ENCODE results near the gene A3GALT2.
"Not testable (repeated sequence)": the region's sequence is repeated elsewhere in the genome, so short reads cannot be mapped to it uniquely, and the experiment has no call there.

A3GALT2 gene

DNA sequence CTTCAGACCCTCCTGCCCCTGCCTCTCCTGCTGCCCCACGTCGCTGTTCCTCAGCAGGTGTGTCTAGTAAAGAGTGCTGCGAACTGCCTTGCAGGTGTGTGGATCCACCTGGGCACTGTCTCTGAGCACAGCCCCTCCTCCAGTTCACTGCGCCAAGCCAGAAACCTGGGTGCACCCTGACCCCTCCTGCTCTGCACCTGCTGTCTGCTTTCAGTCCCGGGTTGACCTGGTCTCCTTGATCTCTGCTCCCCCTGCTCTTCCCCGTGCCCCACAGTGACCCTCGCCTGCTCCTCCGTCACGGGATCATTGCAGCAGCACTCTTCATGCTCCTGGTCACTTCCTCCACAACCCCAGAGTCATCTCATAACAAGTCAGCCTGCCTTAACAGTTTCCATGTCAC lies 6.5 kb downstream of the A3GALT2 start:
- DNase-seq (ENCODE audit: low read depth in 3 of 3, low spot score in 1 of 3) = no peak

- DNase-seq (ENCODE audit: low read depth in 3 of 3, low spot score in 1 of 3) = no peak
Observed at GRCh38 chr1:33312413-33312749, 8.5 kb downstream of the A3GALT2 start.

DNA sequence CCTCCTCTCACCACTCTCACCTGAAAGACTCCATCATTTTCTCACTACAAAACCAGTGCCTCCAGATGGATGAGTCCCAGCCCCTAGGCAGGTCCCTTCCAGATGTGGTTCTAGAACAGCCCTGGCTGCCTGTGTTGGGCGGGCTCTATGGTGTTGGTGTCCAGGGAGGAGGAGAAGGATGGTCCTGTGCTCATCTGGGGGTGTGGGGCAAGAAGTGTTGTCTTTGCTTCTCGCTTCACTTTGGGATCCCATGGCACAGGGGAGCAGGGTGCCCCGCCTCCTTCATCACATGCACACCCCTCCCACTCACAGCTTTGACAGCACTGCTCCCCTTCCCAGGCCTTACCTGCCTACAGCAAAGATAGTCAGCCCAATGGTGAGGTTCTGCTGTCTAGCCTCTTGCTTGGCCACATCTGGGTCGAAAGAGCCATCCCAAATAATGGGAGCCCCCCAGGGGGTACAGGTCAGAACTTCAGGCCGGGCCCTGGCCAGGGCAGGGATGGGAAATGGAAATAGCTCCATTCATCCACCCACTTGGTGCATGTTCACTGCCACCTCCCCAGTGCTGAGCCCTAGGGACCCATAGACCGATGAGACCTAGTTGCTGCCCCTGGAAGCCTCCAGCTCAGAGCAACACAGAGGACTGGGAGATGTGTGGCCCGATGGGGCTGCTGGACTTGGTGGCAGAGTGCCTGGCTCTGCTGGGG lies 9.0 kb downstream of the A3GALT2 start:
- DNase-seq (ENCODE audit: low read depth in 3 of 3, low spot score in 1 of 3) = no peak

DNA sequence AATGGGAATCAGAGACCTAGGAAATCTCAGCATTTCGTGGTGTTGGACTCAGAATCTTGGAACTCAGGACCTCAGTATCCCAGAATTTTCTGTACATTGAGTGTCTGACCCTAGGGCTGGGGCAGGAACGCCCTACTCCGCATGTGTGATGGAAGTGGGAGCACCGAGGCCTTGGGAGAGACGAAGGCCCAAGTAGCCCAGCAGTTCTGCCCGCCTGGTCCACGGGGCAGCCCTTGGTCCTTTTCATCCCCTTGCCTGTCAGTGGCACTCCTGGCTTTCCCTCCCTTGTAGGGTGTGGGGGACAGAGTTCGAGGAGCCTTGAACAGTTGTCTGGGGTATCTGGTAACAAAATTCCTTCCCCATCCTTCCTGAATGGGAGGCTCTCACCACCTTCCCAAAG lies 10.2 kb downstream of the A3GALT2 start:
- no peak for DNase-seq (ENCODE audit: low read depth in 3 of 3, low spot score in 1 of 3)

DNA sequence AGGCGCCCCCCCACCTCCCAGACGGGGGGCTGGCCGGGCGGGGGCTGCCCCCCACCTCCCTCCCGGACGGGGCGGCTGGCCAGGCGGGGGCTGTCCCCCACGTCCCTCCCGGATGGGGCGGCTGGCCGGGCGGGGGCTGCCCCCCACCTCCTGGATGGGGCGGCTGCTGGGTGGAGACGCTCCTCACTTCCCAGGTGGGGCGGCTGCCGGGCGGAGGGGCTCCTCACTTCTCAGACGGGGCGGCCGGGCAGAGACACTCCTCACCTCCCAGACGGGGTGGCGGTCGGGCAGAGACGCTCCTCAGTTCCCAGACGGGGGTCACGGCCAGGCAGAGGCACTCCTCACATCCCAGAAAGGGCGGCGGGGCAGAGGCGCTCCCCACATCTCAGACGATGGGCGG lies 11.5 kb downstream of the A3GALT2 start:
- DNase-seq (ENCODE audit: low read depth in 3 of 3, low spot score in 1 of 3) = not testable (repeated sequence)

DNA sequence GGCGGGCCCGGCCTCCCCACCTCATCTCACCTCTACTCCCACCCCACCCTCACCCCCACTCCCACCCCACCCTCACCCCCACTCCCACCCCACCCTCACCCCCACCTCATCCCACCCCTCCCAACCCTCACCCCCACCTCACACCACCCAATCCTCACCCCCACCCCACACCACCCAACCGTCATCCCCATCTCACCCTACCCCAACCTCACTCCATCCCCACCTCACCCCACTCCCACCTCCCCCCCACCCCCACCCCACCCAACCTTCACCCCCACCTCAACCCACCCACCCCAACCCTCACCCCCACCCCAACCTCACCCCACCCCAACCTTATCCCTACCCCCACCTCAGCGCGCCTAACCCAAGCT lies 13.4 kb downstream of the A3GALT2 start:
- DNase-seq (ENCODE audit: low read depth in 3 of 3, low spot score in 1 of 3) = no peak

DNA sequence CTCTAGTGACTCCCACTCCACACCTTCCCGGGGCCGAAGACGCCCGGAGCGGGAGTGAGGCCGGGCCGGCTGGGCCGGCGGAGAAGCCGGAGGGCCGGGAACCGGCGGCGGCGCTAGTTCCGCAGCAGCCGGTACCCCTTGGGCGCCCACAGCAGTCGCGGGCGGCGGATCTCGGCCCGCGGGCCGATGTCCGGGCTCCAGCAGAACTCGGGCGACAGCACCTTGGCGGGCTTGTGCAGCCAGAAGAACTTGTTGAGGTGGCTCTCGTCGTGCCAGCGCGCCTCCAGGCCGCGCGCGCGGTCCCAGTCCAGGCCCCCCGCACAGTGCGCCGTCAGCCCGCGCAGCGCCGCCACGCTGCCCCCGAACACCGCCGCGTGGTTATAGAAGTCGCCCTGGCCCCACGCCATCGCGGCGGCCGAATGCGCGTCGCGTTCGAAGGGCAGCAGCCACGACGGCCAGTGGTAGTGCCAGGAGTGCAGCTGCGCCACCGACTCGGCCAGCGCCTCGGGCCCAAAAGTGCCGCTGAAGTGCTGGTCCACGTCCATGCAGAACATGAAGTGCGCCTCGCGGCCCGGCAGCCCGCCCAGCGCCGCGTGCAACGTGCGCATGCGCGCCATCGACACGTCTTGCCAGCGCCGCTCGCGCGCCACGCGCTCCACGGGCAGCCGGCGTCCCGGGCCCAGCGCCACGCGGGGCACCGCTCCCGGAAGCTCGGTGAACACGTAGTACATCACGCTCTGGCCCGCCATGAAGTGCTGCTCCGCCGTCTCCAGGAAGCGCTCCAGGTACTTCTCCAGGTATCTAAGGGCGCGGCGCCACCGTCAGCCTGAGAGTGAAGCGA lies 14.0 kb downstream of the A3GALT2 start:
- DNase-seq (ENCODE audit: low read depth in 3 of 3, low spot score in 1 of 3) = no peak

- DNase-seq (ENCODE audit: low read depth in 3 of 3, low spot score in 1 of 3) = no peak
Observed at GRCh38 chr1:33305816-33306652, 14.9 kb downstream of the A3GALT2 start.

- DNase-seq (ENCODE audit: low read depth in 3 of 3, low spot score in 1 of 3) = no peak
Observed at GRCh38 chr1:33305016-33305415, 15.9 kb downstream of the A3GALT2 start.

DNA sequence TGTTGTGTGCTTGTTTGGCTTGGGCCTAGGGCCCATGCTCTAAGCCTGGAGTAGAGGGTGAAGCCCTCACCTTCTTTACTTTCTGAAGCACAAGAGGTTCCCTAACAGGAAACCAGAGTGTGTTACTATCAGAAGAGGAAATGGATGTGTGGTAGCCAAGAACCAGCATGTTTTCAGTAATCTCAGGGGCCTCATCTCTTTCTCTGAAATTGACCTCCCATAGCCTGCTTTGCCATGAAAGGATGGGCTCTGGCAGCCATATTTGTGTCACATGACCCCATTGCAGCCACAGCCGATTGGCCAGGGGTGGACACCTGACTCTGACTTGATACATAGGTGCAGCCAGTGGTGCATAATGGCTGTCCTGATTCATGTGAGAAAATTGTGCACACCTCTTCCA lies 18.6 kb downstream of the A3GALT2 start:
- DNase-seq (ENCODE audit: low read depth in 3 of 3, low spot score in 1 of 3) = no peak

DNA sequence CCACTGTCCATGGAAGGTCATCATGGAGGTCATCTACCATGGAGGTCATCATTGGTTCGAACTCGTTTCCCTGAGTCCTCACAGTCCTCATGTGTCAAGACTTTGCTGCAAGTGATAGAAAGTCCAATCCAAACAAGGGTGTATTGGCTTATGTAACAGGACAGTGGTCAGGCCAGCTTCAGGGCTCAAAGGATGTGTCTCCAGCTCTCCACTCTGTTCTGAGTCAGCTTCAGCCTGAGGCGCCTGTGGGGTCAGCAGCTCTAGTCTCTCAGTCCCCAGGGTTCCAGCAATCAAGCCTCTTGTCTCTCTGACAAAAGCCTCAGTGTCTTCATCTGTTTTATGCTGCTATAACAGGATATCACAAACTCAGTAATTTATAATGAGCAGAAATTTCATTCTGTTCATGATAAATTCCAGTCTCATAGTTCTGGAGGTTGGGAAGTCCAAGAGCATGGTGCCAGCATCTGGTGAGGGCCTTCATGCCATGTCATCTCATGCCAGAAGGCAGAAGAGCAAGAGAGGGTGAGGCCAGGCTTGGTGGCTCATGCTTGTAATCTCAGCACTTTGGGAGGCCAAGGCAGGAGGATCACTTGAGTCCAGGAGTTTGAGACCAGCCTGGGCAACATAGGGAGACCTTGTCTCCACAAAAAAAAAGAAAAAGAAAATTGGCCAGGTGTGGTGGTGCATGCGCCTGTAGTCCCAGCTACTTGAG lies 19.5 kb downstream of the A3GALT2 start:
- no peak for DNase-seq (ENCODE audit: low read depth in 3 of 3, low spot score in 1 of 3)

DNA sequence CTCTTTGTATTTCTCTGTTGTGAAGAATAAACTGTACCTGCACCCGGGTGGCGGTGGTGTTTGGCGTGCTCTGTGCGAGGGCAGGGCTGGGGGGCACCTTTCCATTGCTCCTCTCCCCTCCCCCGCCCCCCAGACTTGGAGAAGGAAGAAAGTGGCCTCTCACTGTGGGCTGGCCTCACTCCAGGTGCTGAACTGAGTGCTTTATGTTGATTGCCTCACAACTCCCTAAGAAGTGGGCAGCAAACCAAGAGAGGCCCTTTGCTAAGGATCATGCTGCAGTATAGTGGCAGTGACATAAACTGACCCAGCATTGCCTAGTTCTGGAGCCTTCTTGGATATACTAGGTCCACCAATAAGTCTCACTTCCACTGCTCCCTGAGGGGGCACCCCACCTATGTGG lies 20.2 kb downstream of the A3GALT2 start:
- no peak for DNase-seq (ENCODE audit: low read depth in 3 of 3, low spot score in 1 of 3)

DNA sequence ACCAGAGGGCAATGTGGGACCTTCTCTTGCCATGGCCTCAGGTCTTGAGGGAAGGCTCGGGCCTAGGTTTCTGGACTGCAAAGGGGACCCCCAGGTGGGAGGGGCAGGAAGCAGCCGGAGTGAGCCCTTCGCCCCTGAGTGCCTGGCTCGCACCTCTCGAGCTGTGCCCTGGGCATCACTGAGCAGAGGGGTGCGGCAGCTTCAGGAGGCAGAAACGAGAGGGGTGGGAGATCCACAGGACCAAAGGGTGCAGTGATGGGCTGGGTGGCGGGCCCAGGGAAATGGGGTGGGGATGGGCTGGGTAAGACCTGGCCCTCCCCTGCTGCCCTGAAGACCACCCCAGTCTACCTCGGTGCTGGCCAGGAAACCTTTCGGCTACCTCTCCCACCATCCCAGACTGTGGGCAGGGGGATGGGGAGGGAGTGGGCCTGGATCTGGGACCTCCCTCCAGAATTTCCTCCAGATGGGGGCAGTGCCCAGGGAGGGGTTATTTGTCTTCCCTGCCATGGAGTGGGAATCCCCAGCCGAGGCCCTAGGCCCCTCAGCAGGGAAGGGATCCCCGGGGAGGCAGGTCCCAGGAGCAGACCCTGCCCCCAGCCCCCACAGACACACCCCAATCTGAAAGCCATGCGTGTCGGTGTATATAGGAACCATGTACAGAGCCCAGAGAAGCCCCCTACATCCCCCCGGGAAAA lies 21.3 kb downstream of the A3GALT2 start:
- DNase-seq (ENCODE audit: low read depth in 3 of 3, low spot score in 1 of 3) = no peak

DNA sequence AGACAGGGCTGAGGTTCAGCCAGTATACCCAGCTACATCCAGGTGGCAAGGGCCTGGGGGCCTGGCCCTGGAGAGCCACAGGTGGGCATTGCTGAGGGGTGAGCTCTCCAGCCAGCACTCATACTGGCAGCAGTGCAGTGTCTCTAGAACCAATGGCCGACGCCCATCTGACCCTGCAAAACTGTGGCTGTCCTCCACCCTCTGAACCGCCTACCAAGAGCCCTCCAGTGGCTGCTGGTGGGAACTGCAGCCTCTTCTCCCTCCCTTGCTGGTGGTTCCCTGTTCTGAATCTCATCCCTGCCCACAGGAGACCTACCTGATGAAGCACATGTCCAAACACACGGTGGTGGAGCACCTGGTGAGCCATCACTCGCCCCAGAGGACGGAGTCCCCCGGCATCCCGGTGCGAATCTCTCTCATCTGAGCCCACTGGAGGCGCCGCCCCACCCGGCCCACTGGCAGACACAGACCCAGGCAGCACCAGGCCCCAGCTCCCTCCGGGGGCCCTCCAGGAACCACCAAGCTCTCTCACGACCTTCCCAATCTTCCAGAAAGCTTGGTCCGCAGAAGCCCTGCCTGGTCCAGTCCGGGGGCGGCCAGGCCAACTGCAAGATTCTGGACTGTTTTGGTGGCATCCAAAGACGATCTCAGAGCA lies 22.1 kb downstream of the A3GALT2 start:
- DNase-seq (ENCODE audit: low read depth in 3 of 3, low spot score in 1 of 3) = peak in 2 of 3 donors; percentile 9 to 48

GRCh38 chr1:33297911-33298622 lies 22.8 kb downstream of the A3GALT2 start:
- DNase-seq (ENCODE audit: low read depth in 3 of 3, low spot score in 1 of 3) = no peak

GRCh38 chr1:33296824-33297223 lies 24.1 kb downstream of the A3GALT2 start:
- no peak for DNase-seq (ENCODE audit: low read depth in 3 of 3, low spot score in 1 of 3)

DNA sequence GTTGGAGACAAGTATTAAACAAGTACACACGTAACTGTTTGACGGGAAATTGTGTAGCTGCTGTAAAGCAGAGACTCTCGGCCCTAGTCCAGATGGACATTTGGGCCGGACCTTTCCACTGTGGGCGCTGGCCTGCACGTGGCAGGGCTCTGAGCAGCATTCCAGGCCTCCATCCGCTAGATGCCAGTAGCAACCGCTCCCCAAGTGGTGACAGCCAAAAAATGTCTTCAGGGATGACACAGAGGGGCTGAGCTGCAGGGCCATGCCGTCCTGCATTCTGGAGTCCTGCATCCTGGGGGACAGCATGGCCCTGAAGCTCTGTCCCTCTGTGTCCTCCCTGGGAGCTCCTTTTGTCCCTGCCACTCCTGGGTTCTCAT lies 24.8 kb downstream of the A3GALT2 start:
- no peak for DNase-seq (ENCODE audit: low read depth in 3 of 3, low spot score in 1 of 3)

- peak; percentile 70 to 88 (median 82) for DNase-seq (ENCODE audit: low read depth in 3 of 3, low spot score in 1 of 3)
Observed at GRCh38 chr1:33295450-33296081, 25.3 kb downstream of the A3GALT2 start.

GRCh38 chr1:33295023-33295422 lies 25.9 kb downstream of the A3GALT2 start:
- no peak for DNase-seq (ENCODE audit: low read depth in 3 of 3, low spot score in 1 of 3)

Data from stimulated activated CD4-positive, alpha-beta T cell treated with anti-CD3 and anti-CD28 coated beads, TNF-alpha, amount 100 ng/mL, for 1 hour (primary cell).